ENCODE data around the gene CYB5D1. TPM values are rescaled to one million over a fixed set of nuclear protein-coding genes. Genes with fewer than 3 reads are reported as not detected.

The CYB5D1 gene
- total RNA-seq, 1 donor from 2014 or later: 25.6 TPM

- intact Hi-C loops (cut with micrococcal nuclease): no loop called here
- ATAC-seq (peak; percentile 10), DNase-seq (peak; percentile 77)
Measured at GRCh38 chr17:7842380-7843256, 15.2 kb upstream of the CYB5D1 start.

- DNase-seq (no peak), ATAC-seq (no peak)
- intact Hi-C loops (cut with micrococcal nuclease): no loop called here
Measured at GRCh38 chr17:7843257-7843535, 14.6 kb upstream of the CYB5D1 start.

GRCh38 chr17:7843536-7844291 is 14.1 kb upstream of the CYB5D1 start:
- DNase-seq (peak; percentile 88), ATAC-seq (peak; percentile 32)
- intact Hi-C loops (cut with micrococcal nuclease): no loop called here

- ATAC-seq (peak; percentile 72), DNase-seq (peak; percentile 91)
- intact Hi-C loops (cut with micrococcal nuclease): no loop called here
Measured at GRCh38 chr17:7844292-7845154, 13.3 kb upstream of the CYB5D1 start.

- intact Hi-C loops (cut with micrococcal nuclease): no loop called here
- no peak for DNase-seq
- no peak for ATAC-seq
Measured at GRCh38 chr17:7845359-7846062, 12.3 kb upstream of the CYB5D1 start.

GRCh38 chr17:7846063-7846735 is 11.6 kb upstream of the CYB5D1 start:
- intact Hi-C loops (cut with micrococcal nuclease): no loop called here
- no peak for DNase-seq
- no peak for ATAC-seq

- ATAC-seq (no peak), DNase-seq (no peak)
- intact Hi-C loops (cut with micrococcal nuclease): no loop called here
Measured at GRCh38 chr17:7846765-7847661, 10.8 kb upstream of the CYB5D1 start.

GRCh38 chr17:7848131-7848579 is 9.6 kb upstream of the CYB5D1 start:
- DNase-seq: no peak
- no peak for ATAC-seq
- intact Hi-C loops (cut with micrococcal nuclease): no loop called here

GRCh38 chr17:7848739-7849129 is 9.1 kb upstream of the CYB5D1 start:
- DNase-seq (no peak), ATAC-seq (no peak)
- intact Hi-C loops (cut with micrococcal nuclease): no loop called here

GRCh38 chr17:7849130-7849750 is 8.6 kb upstream of the CYB5D1 start:
- intact Hi-C loops (cut with micrococcal nuclease): no loop called here
- ATAC-seq: no peak
- no peak for DNase-seq

GRCh38 chr17:7849751-7850504 is 7.9 kb upstream of the CYB5D1 start:
- ATAC-seq (no peak), DNase-seq (no peak)
- intact Hi-C loops (cut with micrococcal nuclease): no loop called here

- DNase-seq: no peak
- no peak for ATAC-seq
- intact Hi-C loops (cut with micrococcal nuclease): no loop called here
Measured at GRCh38 chr17:7850701-7851437, 6.9 kb upstream of the CYB5D1 start.

GRCh38 chr17:7851438-7852261 is 6.2 kb upstream of the CYB5D1 start:
- ATAC-seq: peak; percentile 73
- intact Hi-C loops (cut with micrococcal nuclease): no loop called here
- DNase-seq: peak; percentile 93

- ATAC-seq (no peak), DNase-seq (peak; percentile 46)
- intact Hi-C loops (cut with micrococcal nuclease): no loop called here
Measured at GRCh38 chr17:7852262-7852670, 5.5 kb upstream of the CYB5D1 start.
